HepG2 (cell line): ENCODE measurements around the gene COL4A3. TPM values are rescaled to one million over a fixed set of nuclear protein-coding genes. Genes with fewer than 3 reads are reported as not detected.
A peak's percentile ranks its signal among the peaks of the same experiment; 100 is the strongest.
"Not testable (repeated sequence)": the region's sequence is repeated elsewhere in the genome, so short reads cannot be mapped to it uniquely, and the experiment has no call there.

Experiments
- ATAC-seq: fragments of 200-7000 bp; cut with Tn5 transposase; 3 replicates; pipeline ENCODE4 v1.9.1; 2020; ENCODE audit warnings: mild to moderate bottlenecking, moderate library complexity
- BruUV-seq: library from RNA; stranded (reverse); fragments of 400-500 nt; replicated peaks from 2 replicates; lab custom pipeline; 2021; lab: Mats Ljungman, UMichigan
- CTCF ChIA-PET: fragments of 300-600 bp; formaldehyde crosslinking; extraction: SDS; loops from one replicate; lab custom pipeline; 2021; ENCODE audit warnings: low total read pairs, inconsistent platforms, low intra/inter-chr PET ratio; lab: Yijun Ruan, JAX
- POLR2A ChIA-PET: fragments of 350-600 bp; sonication (Branson Sonifier 250); formaldehyde crosslinking; loops from one replicate; lab custom pipeline; 2020; ENCODE audit warnings: antibody characterized with exemption, inconsistent platforms; lab: Yijun Ruan, JAX
- DNase-seq: peaks from one replicate; pipeline ENCODE4 v3.0.0-alpha.2; 2015; ENCODE audit warnings: low spot score
- FAIRE-seq: peaks from 3 replicates; lab custom pipeline; 2011; peaks lifted over from hg19 to GRCh38; lab: Jason Lieb, UNC
- H2AFZ ChIP-seq: one replicate; pipeline ENCODE4 v1.6.1; 2011; ENCODE audit warnings: low read length, inconsistent platforms
- H3K27ac ChIP-seq: fragments of 300-600 bp; 3 replicates; pipeline ENCODE4 v1.8.0; 2011; ENCODE audit warnings: mixed run types, mild to moderate bottlenecking, mixed read lengths, low read length, inconsistent platforms; ENCODE audit not compliant: insufficient read depth; ENCODE audit errors: extremely low read length
- H3K27me3 ChIP-seq, 2 experiments: fragments of 200-600 bp in 1 of 2; 2 replicates in 1 of 2; 3 replicates in 1 of 2; pipeline versions ENCODE4 v1.6.0 to v1.8.0; 2011; ENCODE audit warnings: low read length in 2 of 2, mild to moderate bottlenecking in 2 of 2, moderate library complexity in 2 of 2, inconsistent platforms in 1 of 2; ENCODE audit not compliant: insufficient read depth in 2 of 2, control insufficient read depth in 1 of 2
- H3K36me3 ChIP-seq, 2 experiments: fragments of 200-600 bp in 1 of 2; replicated peaks in 1 of 2; 2 replicates in 1 of 2; 3 replicates in 1 of 2; pipeline versions ENCODE4 v1.5.1 to v1.8.0; 2011; ENCODE audit warnings: low read length in 2 of 2, inconsistent platforms in 1 of 2; ENCODE audit not compliant: insufficient read depth in 2 of 2, control insufficient read depth in 1 of 2
- H3K4me1 ChIP-seq: 2 replicates; pipeline ENCODE4 v1.5.1; 2012; ENCODE audit warnings: low read length, inconsistent platforms; ENCODE audit not compliant: insufficient read depth
- H3K4me2 ChIP-seq: 2 replicates; pipeline ENCODE4 v1.6.0; 2011; ENCODE audit warnings: low read depth, low read length, inconsistent platforms
- H3K4me3 ChIP-seq, 3 experiments: fragments of 200-600 bp in 1 of 3; sonication (generic), shearing (Covaris generic) in 1 of 3; replicated peaks in 1 of 3; 2 replicates each; pipeline ENCODE4 v1.5.1; 2011 to 2016; ENCODE audit warnings: low read length in 3 of 3, inconsistent platforms in 2 of 3, low read depth in 2 of 3, mild to moderate bottlenecking in 2 of 3, control low read depth in 1 of 3, mixed read lengths in 1 of 3; ENCODE audit not compliant: insufficient read depth in 1 of 3
- H3K79me2 ChIP-seq: one replicate; pipeline ENCODE4 v1.6.1; 2011; ENCODE audit warnings: low read length, inconsistent platforms; ENCODE audit not compliant: insufficient read depth
- H3K9ac ChIP-seq: 2 replicates; pipeline ENCODE4 v1.6.0; 2011; ENCODE audit warnings: mild to moderate bottlenecking, low read depth, low read length, inconsistent platforms; ENCODE audit not compliant: insufficient read depth
- H3K9me3 ChIP-seq: 2 replicates; pipeline ENCODE4 v1.5.1; 2012; ENCODE audit warnings: mild to moderate bottlenecking, low read length
- H4K20me1 ChIP-seq: 2 replicates; pipeline ENCODE4 v1.6.0; 2011; ENCODE audit warnings: inconsistent platforms, mild to moderate bottlenecking, low read length, moderate library complexity; ENCODE audit not compliant: insufficient read depth
- HCFC1 ChIP-seq: fragments of 150-350 bp; IDR thresholded peaks from 2 replicates; pipeline ENCODE4 v1.6.1; 2014; ENCODE audit warnings: low read depth, low read length
- HHEX ChIP-seq: IDR thresholded peaks from 2 replicates; pipeline ENCODE4 v1.6.1; 2016; ENCODE audit warnings: control low read depth
- HNRNPH1 ChIP-seq: fragments of 200-400 bp; formaldehyde crosslinking; optimal IDR thresholded peaks from 2 replicates; pipeline ENCODE3; 2017; ENCODE audit warnings: mild to moderate bottlenecking, low read depth, low read length
- PPARG ChIP-seq: conservative IDR thresholded peaks from 2 replicates; pipeline ENCODE4 v1.6.1; 2016; ENCODE audit warnings: missing biosample characterization, missing genetic modification reagents
- RBM22 ChIP-seq: fragments of 200-400 bp; formaldehyde crosslinking; optimal IDR thresholded peaks from 2 replicates; pipeline ENCODE3; 2017; ENCODE audit warnings: mild to moderate bottlenecking, low read length, moderate library complexity
- SRY ChIP-seq: sonication (generic); formaldehyde crosslinking; IDR thresholded peaks from 2 replicates; pipeline ENCODE4 v1.8.0; 2022; ENCODE audit warnings: mild to moderate bottlenecking, missing genetic modification reagents
- TBX3 ChIP-seq: fragments of 450-650 bp; IDR thresholded peaks from 2 replicates; pipeline ENCODE4 v1.6.1; 2017; ENCODE audit warnings: antibody characterized with exemption, mild to moderate bottlenecking, inconsistent platforms, borderline replicate concordance
- ZNF546 ChIP-seq: sonication (generic); formaldehyde crosslinking; conservative IDR thresholded peaks from 2 replicates; pipeline ENCODE4 v1.8.1; 2023; ENCODE audit warnings: mild to moderate bottlenecking, missing genetic modification reagents
- ZNF564 ChIP-seq: sonication (generic); formaldehyde crosslinking; IDR thresholded peaks from 2 replicates; pipeline ENCODE4 v1.8.1; 2023; ENCODE audit warnings: mild to moderate bottlenecking, missing genetic modification reagents
- WGBS: methylation state at CpG from one replicate; pipeline ENCODE4 v1.1.6; 2017; ENCODE audit warnings: low lambda C conversion rate; 5-methylcytosine and 5-hydroxymethylcytosine counted together
- in situ Hi-C: cut with HindIII; loops from 2 replicates; pipeline ENCODE4 v1.10.0; 2017; ENCODE audit warnings: low pct_unique_long_range_greater_than_20kb; ENCODE audit not compliant: extremely low pct_ligation_motif_present
- intact Hi-C: fragments of 100-400 bp; cut with micrococcal nuclease; formaldehyde crosslinking; loops from one replicate; pipeline ENCODE4 v1.10.0; 2022; ENCODE audit not compliant: unreplicated experiment
- polyA plus RNA-seq, 8 experiments: library from polyadenylated mRNA; depleted of rRNA in 3 of 8; stranded (reverse) in 7 of 8; unstranded in 1 of 8; fragments of >200 nt; fragmentation: Illumina TruSeq in 4 of 8; extraction: Trizol in 4 of 8; gene quantifications; 2 replicates each; pipeline versions ENCODE4 v1.2.1 to v1.2.3, GENCODE V29; 2011 to 2016; ENCODE audit warnings: low read depth in 4 of 8, missing spikeins in 1 of 8, mixed read lengths in 1 of 8; ENCODE audit not compliant: insufficient read depth in 1 of 8
- total RNA-seq, 5 experiments: library from RNA; depleted of rRNA; stranded (reverse); fragments of >200 nt; fragmentation: Illumina TruSeq; extraction: Trizol; gene quantifications; 2 replicates each; pipeline ENCODE4 v1.2.3, GENCODE V29; 2016; ENCODE audit warnings: low read depth in 1 of 5
- TF ChIP-seq, protein P1 (sequence below): sonication (generic); formaldehyde crosslinking; IDR thresholded peaks from 2 replicates; pipeline ENCODE4 v1.8.0; 2022; ENCODE audit warnings: missing genetic modification reagents, mild to moderate bottlenecking, borderline replicate concordance

The COL4A3 gene
- total and polyA plus RNA-seq, 2 of the 13 experiments (the other 11 are each of a cell fraction or from before 2014, with no cell fraction given) = 0.02 TPM; not detected in 1

GRCh38 chr2:227171779-227172178 is 7.4 kb downstream of the COL4A3 start:
- H2AFZ ChIP-seq, POLR2A ChIA-PET, H3K4me2 ChIP-seq, H4K20me1 ChIP-seq, H3K79me2 ChIP-seq, H3K4me3 ChIP-seq, DNase-seq, H3K9ac ChIP-seq, BruUV-seq, ATAC-seq, H3K9me3 ChIP-seq, H3K27me3 ChIP-seq, H3K36me3 ChIP-seq, H3K27ac ChIP-seq, in situ Hi-C loops, FAIRE-seq, intact Hi-C loops, CTCF ChIA-PET, H3K4me1 ChIP-seq: not testable (repeated sequence)
- WGBS = 55% methylated on average over 11 of the region's 11 CpGs

GRCh38 chr2:227177592-227178336 is 13.3 kb downstream of the COL4A3 start:
- H4K20me1 ChIP-seq = no peaks in the 10 kb centered on the region
- H3K4me3 ChIP-seq = no peak overlapping the region
- intact Hi-C loops = no loop called here
- FAIRE-seq (no peak), ATAC-seq (0 out of 3 replicates have a peak, but pooled peaks have one; percentile 25), DNase-seq (no peak)
- H3K36me3 ChIP-seq = no peaks in the 10 kb centered on the region
- no peak overlapping the region for H3K9ac ChIP-seq
- ChIA-PET CTCF (no interaction called here), POLR2A (no interaction called here)
- 0 out of 5 replicates have a peak, but pooled peaks cover 0 to under 1% of the 10 kb centered on the region in 2 experiments for H3K27me3 ChIP-seq
- no peak overlapping the region for H2AFZ ChIP-seq
- H3K79me2 ChIP-seq = no peaks in the 10 kb centered on the region
- H3K27ac ChIP-seq = no peak overlapping the region
- in situ Hi-C loops = no loop called here
- WGBS = 36% methylated on average over 12 of the region's 12 CpGs
- no peak overlapping the region for H3K4me2 ChIP-seq
- H3K4me1 ChIP-seq = no peaks in the 10 kb centered on the region
- H3K9me3 ChIP-seq = no peaks in the 10 kb centered on the region
- TF ChIP-seq HCFC1 (no peak), SRY (CRISPR knock-in tag) (no peak), ZNF546 (CRISPR knock-in tag) (no peak), HNRNPH1 (no peak), TBX3 (no peak), RBM22 (no peak), PPARG (no peak), ZNF564 (CRISPR knock-in tag) (no peak), HHEX (CRISPR knock-in tag) (no peak)
- TF ChIP-seq, protein P1, sequence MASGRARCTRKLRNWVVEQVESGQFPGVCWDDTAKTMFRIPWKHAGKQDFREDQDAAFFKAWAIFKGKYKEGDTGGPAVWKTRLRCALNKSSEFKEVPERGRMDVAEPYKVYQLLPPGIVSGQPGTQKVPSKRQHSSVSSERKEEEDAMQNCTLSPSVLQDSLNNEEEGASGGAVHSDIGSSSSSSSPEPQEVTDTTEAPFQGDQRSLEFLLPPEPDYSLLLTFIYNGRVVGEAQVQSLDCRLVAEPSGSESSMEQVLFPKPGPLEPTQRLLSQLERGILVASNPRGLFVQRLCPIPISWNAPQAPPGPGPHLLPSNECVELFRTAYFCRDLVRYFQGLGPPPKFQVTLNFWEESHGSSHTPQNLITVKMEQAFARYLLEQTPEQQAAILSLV = no peak
- BruUV-seq = no TSS peak
